ENCODE measurements around the gene ZSCAN20. TPM values are rescaled to one million over a fixed set of nuclear protein-coding genes. Genes with fewer than 3 reads are reported as not detected.

The ZSCAN20 gene
- polyA plus RNA-seq, 1 donor: 2.4 TPM

GRCh38 chr1:33529957-33530356 lies 57.5 kb downstream of the ZSCAN20 start:
- WGBS (ENCODE audit: insufficient coverage, low lambda C conversion rate): 38% methylated on average over 1 of the region's 1 CpG
- H3K4me3 ChIP-seq (ENCODE audit: low read length): no peak overlapping the region
- H3K27me3 ChIP-seq (ENCODE audit: control insufficient read depth, insufficient read depth, low read length): no peaks in the 10 kb centered on the region
- no peaks in the 10 kb centered on the region for H3K36me3 ChIP-seq (ENCODE audit: control insufficient read depth, insufficient read depth, low read length)
- no peak for DNase-seq
- no peaks in the 10 kb centered on the region for H3K9me3 ChIP-seq (ENCODE audit: control insufficient read depth, low read depth, low read length)
- no peak overlapping the region for H3K27ac ChIP-seq (ENCODE audit: low read length)
- no peaks in the 10 kb centered on the region for H3K4me1 ChIP-seq (ENCODE audit: control insufficient read depth, insufficient read depth, low read length)

- no peak overlapping the region for H3K27ac ChIP-seq (ENCODE audit: low read length)
- H3K4me3 ChIP-seq (ENCODE audit: low read length): no peak overlapping the region
- H3K9me3 ChIP-seq (ENCODE audit: control insufficient read depth, low read depth, low read length): no peaks in the 10 kb centered on the region
- H3K4me1 ChIP-seq (ENCODE audit: control insufficient read depth, insufficient read depth, low read length): no peaks in the 10 kb centered on the region
- H3K27me3 ChIP-seq (ENCODE audit: control insufficient read depth, insufficient read depth, low read length): no peaks in the 10 kb centered on the region
- WGBS (ENCODE audit: insufficient coverage, low lambda C conversion rate): no CpG with 5 or more reads among the region's 3 CpGs
- DNase-seq: no peak
- H3K36me3 ChIP-seq (ENCODE audit: control insufficient read depth, insufficient read depth, low read length): no peaks in the 10 kb centered on the region
Measured at GRCh38 chr1:33532250-33532649, 59.8 kb downstream of the ZSCAN20 start.

GRCh38 chr1:33532936-33533335 lies 60.5 kb downstream of the ZSCAN20 start:
- H3K27me3 ChIP-seq (ENCODE audit: control insufficient read depth, insufficient read depth, low read length): no peaks in the 10 kb centered on the region
- no peaks in the 10 kb centered on the region for H3K4me1 ChIP-seq (ENCODE audit: control insufficient read depth, insufficient read depth, low read length)
- H3K36me3 ChIP-seq (ENCODE audit: control insufficient read depth, insufficient read depth, low read length): no peaks in the 10 kb centered on the region
- H3K27ac ChIP-seq (ENCODE audit: low read length): no peak overlapping the region
- 80% methylated on average over 1 of the region's 13 CpGs for WGBS (ENCODE audit: insufficient coverage, low lambda C conversion rate)
- DNase-seq: no peak
- H3K9me3 ChIP-seq (ENCODE audit: control insufficient read depth, low read depth, low read length): no peaks in the 10 kb centered on the region
- H3K4me3 ChIP-seq (ENCODE audit: low read length): no peak overlapping the region

- WGBS (ENCODE audit: insufficient coverage, low lambda C conversion rate): 89% methylated on average over 1 of the region's 2 CpGs
- no peak overlapping the region for H3K4me3 ChIP-seq (ENCODE audit: low read length)
- no peaks in the 10 kb centered on the region for H3K4me1 ChIP-seq (ENCODE audit: control insufficient read depth, insufficient read depth, low read length)
- H3K36me3 ChIP-seq (ENCODE audit: control insufficient read depth, insufficient read depth, low read length): no peaks in the 10 kb centered on the region
- no peaks in the 10 kb centered on the region for H3K9me3 ChIP-seq (ENCODE audit: control insufficient read depth, low read depth, low read length)
- H3K27ac ChIP-seq (ENCODE audit: low read length): no peak overlapping the region
- DNase-seq: no peak
- no peaks in the 10 kb centered on the region for H3K27me3 ChIP-seq (ENCODE audit: control insufficient read depth, insufficient read depth, low read length)
Measured at GRCh38 chr1:33535334-33535733, 62.9 kb downstream of the ZSCAN20 start.

- Histone ChIP-seq H3K27ac (ENCODE audit: low read length) (no peak overlapping the region), H3K9me3 (ENCODE audit: control insufficient read depth, low read depth, low read length) (no peaks in the 10 kb centered on the region), H3K4me1 (ENCODE audit: control insufficient read depth, insufficient read depth, low read length) (no peaks in the 10 kb centered on the region), H3K4me3 (ENCODE audit: low read length) (no peak overlapping the region), H3K27me3 (ENCODE audit: control insufficient read depth, insufficient read depth, low read length) (no peaks in the 10 kb centered on the region), H3K36me3 (ENCODE audit: control insufficient read depth, insufficient read depth, low read length) (no peaks in the 10 kb centered on the region)
- WGBS (ENCODE audit: insufficient coverage, low lambda C conversion rate): 91% methylated on average over 5 of the region's 5 CpGs
- no peak for DNase-seq
Measured at GRCh38 chr1:33537885-33538284, 65.4 kb downstream of the ZSCAN20 start.

GRCh38 chr1:33541966-33542365 lies 69.5 kb downstream of the ZSCAN20 start:
- H3K27me3 ChIP-seq (ENCODE audit: control insufficient read depth, insufficient read depth, low read length): no peaks in the 10 kb centered on the region
- H3K36me3 ChIP-seq (ENCODE audit: control insufficient read depth, insufficient read depth, low read length): no peaks in the 10 kb centered on the region
- H3K9me3 ChIP-seq (ENCODE audit: control insufficient read depth, low read depth, low read length): no peaks in the 10 kb centered on the region
- no peak for DNase-seq
- H3K4me1 ChIP-seq (ENCODE audit: control insufficient read depth, insufficient read depth, low read length): no peaks in the 10 kb centered on the region
- H3K27ac ChIP-seq (ENCODE audit: low read length): no peak overlapping the region
- no peak overlapping the region for H3K4me3 ChIP-seq (ENCODE audit: low read length)
- no CpG with 5 or more reads among the region's 6 CpGs for WGBS (ENCODE audit: insufficient coverage, low lambda C conversion rate)

Other genes starting within 250 kb of the ZSCAN20 start
- gene ZNF362, start 216.2 kb upstream of the ZSCAN20 start, polyA plus RNA-seq: 27.1 TPM
- gene A3GALT2, start 151.5 kb upstream of the ZSCAN20 start, polyA plus RNA-seq: 0.10 TPM
- 58.2 TPM for gene PHC2, start 41.5 kb upstream of the ZSCAN20 start, polyA plus RNA-seq

All from large intestine (tissue), 3 donors.